OCI-LY3 (cell line): ENCODE results near the gene AHNAK2.

Experiments
- H2AFZ ChIP-seq: fragments of 200-600, 300-600 bp; shearing (Covaris generic); 2 replicates; pipeline ENCODE4 v1.6.0; 2014; ENCODE audit warnings: antibody characterized with exemption, low read depth, low read length
- H3K27ac ChIP-seq: fragments of 200-600, 300-600 bp; sonication (generic); 2 replicates; pipeline ENCODE4 v1.5.1; 2014; ENCODE audit warnings: mild to moderate bottlenecking, low read length, moderate library complexity, mixed read lengths
- H3K27me3 ChIP-seq: fragments of 200-600, 300-600 bp; sonication (generic); 2 replicates; pipeline ENCODE4 v1.6.1; 2014; ENCODE audit warnings: low read depth, low read length, mixed read lengths
- H3K36me3 ChIP-seq: fragments of 200-600, 300-600 bp; sonication (generic); replicated peaks from 2 replicates; pipeline ENCODE3; 2014; ENCODE audit warnings: low read depth, low read length, mixed read lengths
- H3K4me1 ChIP-seq: fragments of 300-600, 200-600 bp; sonication (generic); 2 replicates; pipeline ENCODE4 v1.6.1; 2014; ENCODE audit warnings: low read length, mixed read lengths
- H3K4me2 ChIP-seq: fragments of 200-600, 300-600 bp; sonication (generic); 2 replicates; pipeline ENCODE4 v1.6.1; 2014; ENCODE audit warnings: low read length, mixed read lengths
- H3K4me3 ChIP-seq: fragments of 300-600, 200-600 bp; sonication (generic); 2 replicates; pipeline ENCODE4 v1.5.1; 2014; ENCODE audit warnings: antibody characterized with exemption, mild to moderate bottlenecking, low read length, moderate library complexity
- H3K79me2 ChIP-seq: fragments of 300-600, 200-600 bp; shearing (Covaris generic); 2 replicates; pipeline ENCODE4 v1.6.1; 2014; ENCODE audit warnings: mild to moderate bottlenecking, low read length, mixed read lengths
- H3K9ac ChIP-seq: fragments of 300-600, 200-600 bp; shearing (Covaris generic); 2 replicates; pipeline ENCODE4 v1.6.0; 2014; ENCODE audit warnings: mild to moderate bottlenecking, low read length, moderate library complexity
- H3K9me3 ChIP-seq: fragments of 200-600, 300-600 bp; shearing (Covaris generic); 2 replicates; pipeline ENCODE4 v1.6.1; 2014; ENCODE audit warnings: low read length, mixed read lengths; ENCODE audit not compliant: insufficient read depth
- H4K20me1 ChIP-seq: fragments of 200-600, 300-600 bp; sonication (generic); 2 replicates; pipeline ENCODE4 v1.6.1; 2016; ENCODE audit warnings: low read length, mixed read lengths; ENCODE audit not compliant: insufficient read depth
- CTCF ChIP-seq: fragments of 200-600, 300-600 bp; sonication (generic); IDR thresholded peaks from 2 replicates; pipeline ENCODE4 v1.5.1; 2014; ENCODE audit warnings: antibody characterized with exemption, low read length, low read depth
- EZH2phosphoT487 ChIP-seq: fragments of 200-600 bp; shearing (Covaris generic); IDR thresholded peaks from 2 replicates; pipeline ENCODE4 v1.6.1; 2018; ENCODE audit warnings: antibody characterized with exemption, mixed run types, low read depth

AHNAK2 gene

GRCh38 chr14:104977008-104977680 lies 1.0 kb downstream of the AHNAK2 start:
- no peak overlapping the region for H3K4me2 ChIP-seq
- H2AFZ ChIP-seq, result no peak overlapping the region

DNA sequence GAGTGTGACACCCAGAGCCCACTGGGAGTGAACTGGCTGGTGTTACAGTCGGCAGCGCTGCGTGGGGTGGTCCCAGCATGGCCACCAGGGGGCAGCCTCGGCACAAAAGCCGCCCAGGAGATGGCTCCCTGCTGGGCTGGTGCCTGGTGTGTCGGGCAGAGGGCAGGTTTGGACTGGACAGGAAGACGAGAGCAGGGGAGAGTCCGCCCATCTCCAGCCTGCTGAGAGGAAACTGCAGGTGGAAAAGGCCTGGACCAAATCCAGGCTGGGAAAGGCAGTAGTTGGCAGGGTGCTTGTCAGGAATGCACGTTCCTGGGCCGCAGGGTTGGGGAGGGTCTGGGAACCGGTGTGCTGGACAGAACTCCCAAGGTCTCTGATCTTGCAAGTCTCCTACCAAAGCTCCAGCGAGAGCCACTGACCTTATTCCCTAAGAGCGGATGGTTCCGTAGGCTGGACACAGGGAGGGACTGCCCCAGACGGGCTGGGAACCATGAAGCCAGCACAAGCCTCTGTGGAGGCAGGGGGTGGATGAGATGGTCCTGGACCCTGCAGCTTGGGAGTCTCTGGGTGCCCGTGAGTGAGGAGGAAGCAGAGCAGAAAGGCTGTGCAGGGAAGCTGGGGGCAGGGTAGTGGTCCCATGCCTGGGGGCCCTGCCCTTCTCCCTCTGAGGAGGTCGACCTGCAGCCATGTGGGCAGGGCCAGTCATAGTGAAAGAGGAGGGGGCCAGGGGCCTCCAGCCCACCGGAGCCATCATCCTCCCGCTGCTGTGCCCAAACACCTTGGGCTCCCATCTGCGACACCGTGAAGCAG lies 1.8 kb downstream of the AHNAK2 start:
- Histone ChIP-seq H4K20me1 (no peaks in the 10 kb centered on the region), H3K4me1 (peaks cover 2% of the 10 kb centered on the region; the same call in 1 of the 2 replicates), H3K4me2 (peak overlapping the region; percentile 58), H3K27ac (no peak overlapping the region), H3K9me3 (no peaks in the 10 kb centered on the region), H3K27me3 (no peaks in the 10 kb centered on the region), H3K36me3 (no peaks in the 10 kb centered on the region), H3K9ac (peak overlapping the region; percentile 25; the same call in 1 of the 2 replicates), H3K79me2 (no peaks in the 10 kb centered on the region), H3K4me3 (peak overlapping the region; percentile 54), H2AFZ (no peak overlapping the region)
- no peak for TF ChIP-seq EZH2phosphoT487
- peak; percentile 64 for TF ChIP-seq CTCF

More at GRCh38 chr14:104977008-104977680, 1.0 kb downstream of the AHNAK2 start:
- no peak overlapping the region for H3K4me3 ChIP-seq
- H4K20me1 ChIP-seq, result no peaks in the 10 kb centered on the region
- H3K9ac ChIP-seq, result no peak overlapping the region
- no peaks in the 10 kb centered on the region for H3K36me3 ChIP-seq
- H3K9me3 ChIP-seq, result no peaks in the 10 kb centered on the region
- no peaks in the 10 kb centered on the region for H3K27me3 ChIP-seq
- TF ChIP-seq CTCF (no peak), EZH2phosphoT487 (no peak)
- no peaks in the 10 kb centered on the region for H3K79me2 ChIP-seq
- H3K27ac ChIP-seq, result no peak overlapping the region
- peaks cover 2% of the 10 kb centered on the region; the same call in 1 of the 2 replicates for H3K4me1 ChIP-seq

GRCh38 chr14:104975481-104976197 lies 2.5 kb downstream of the AHNAK2 start:
- no peak overlapping the region for H3K27ac ChIP-seq
- H3K9ac ChIP-seq, result peak overlapping the region; percentile 25; the same call in 1 of the 2 replicates
- peaks cover 2% of the 10 kb centered on the region; the same call in 1 of the 2 replicates for H3K4me1 ChIP-seq

More at GRCh38 chr14:104975481-104976197, 2.5 kb downstream of the AHNAK2 start:
- H4K20me1 ChIP-seq, result no peaks in the 10 kb centered on the region
- H3K9me3 ChIP-seq, result no peaks in the 10 kb centered on the region
- no peaks in the 10 kb centered on the region for H3K27me3 ChIP-seq
- H2AFZ ChIP-seq, result no peak overlapping the region; the same call in 1 of the 2 replicates
- H3K79me2 ChIP-seq, result no peaks in the 10 kb centered on the region
- peak overlapping the region; percentile 54 for H3K4me3 ChIP-seq
- H3K4me2 ChIP-seq, result peak overlapping the region; percentile 58
- no peaks in the 10 kb centered on the region for H3K36me3 ChIP-seq
- TF ChIP-seq EZH2phosphoT487 (no peak), CTCF (no peak; the same call in none of the 2 replicates)
